Adrenal gland (tissue), 12 donors: ENCODE data around the gene ZNF776. TPM values are rescaled to one million over a fixed set of nuclear protein-coding genes. Genes with fewer than 3 reads are reported as not detected.

Experiments used
- DNase-seq, 7 donors: peaks; one replicate each; pipeline ENCODE4 v3.0.0-alpha.2; 2019 to 2020
- H3K27ac ChIP-seq, 5 donors: fragments of 200-600 bp; sonication (generic) in 4 of 5; 1 replicate in 3 of 5; 2 replicates in 2 of 5; pipeline versions ENCODE4 v1.5.1 to v1.8.0; 2016 to 2020; ENCODE audit warnings: mild to moderate bottlenecking in 1 of 5
- H3K27me3 ChIP-seq: fragments of 200-600 bp; 2 replicates; pipeline ENCODE4 v1.8.0; 2021
- H3K36me3 ChIP-seq, 2 donors: fragments of 200-600 bp; replicated peaks in 1 of 2; 1 replicate in 1 of 2; 2 replicates in 1 of 2; pipeline versions ENCODE4 v1.5.1 to v1.8.0; 2018 to 2022
- H3K4me1 ChIP-seq, 2 donors: fragments of 200-600 bp; replicated peaks in 1 of 2; 1 replicate in 1 of 2; 2 replicates in 1 of 2; pipeline versions ENCODE4 v1.5.1 to v1.8.0; 2018 to 2021
- H3K4me3 ChIP-seq, 4 donors: fragments of 200-600 bp; sonication (generic) in 3 of 4; one replicate each; pipeline ENCODE4 v1.5.1; 2016 to 2018
- H3K9me3 ChIP-seq, 3 donors: fragments of 200-600 bp; sonication (generic) in 1 of 3; replicated peaks in 1 of 3; 1 replicate in 2 of 3; 2 replicates in 1 of 3; pipeline versions ENCODE4 v1.5.1 to v1.8.0; 2016 to 2021
- CTCF ChIP-seq, 6 experiments: fragments of 450-650 bp in 4 of 6; fragments of 200-600 bp in 2 of 6; sonication (generic) in 1 of 6; IDR thresholded peaks; 1 replicate in 5 of 6; 2 replicates in 1 of 6; pipeline versions ENCODE4 v1.5.1 to v1.8.0; 2016 to 2021; ENCODE audit warnings: antibody characterized with exemption in 6 of 6, mild to moderate bottlenecking in 2 of 6, moderate library complexity in 1 of 6
- POLR2A ChIP-seq, 2 donors: fragments of 450-650 bp; IDR thresholded peaks; one replicate each; pipeline ENCODE4 v1.6.1; 2017; ENCODE audit warnings: antibody characterized with exemption in 2 of 2, mild to moderate bottlenecking in 2 of 2, moderate library complexity in 1 of 2
- WGBS, 4 donors: extraction: QIAGEN DNeasy Blood & Tissue Kit in 2 of 4; methylation state at CpG; one replicate each; pipeline versions ENCODE4 v1.1.5 to v1.1.7; 2013 to 2017; 5-methylcytosine and 5-hydroxymethylcytosine counted together
- intact Hi-C, 2 donors: fragments of 100-400 bp; cut with DNase I; formaldehyde crosslinking; loops; one replicate each; pipeline versions ENCODE4 v1.14.1 to v1.15.0; 2022 to 2023
- polyA plus RNA-seq, 3 donors: library from polyadenylated mRNA; stranded (reverse); fragments of 200-250 nt in 2 of 3; fragments of 350-450 nt in 1 of 3; fragmentation: Illumina TruSeq in 1 of 3; extraction: RNeasy Lipid Tissue Mini Kit (QIAGEN cat#74804) in 1 of 3; gene quantifications; one replicate each; pipeline ENCODE4 v1.2.3, GENCODE V29; 2013 to 2014
- total RNA-seq, 9 donors: library from RNA; depleted of rRNA in 4 of 9; stranded (reverse); fragments of >200 nt in 4 of 9; fragments of 120-200 nt in 1 of 9; fragmentation: NEBNext Ultra II Directional in 1 of 9; extraction: Animal tissue kit (Norgen Biotek cat#: 25700) in 1 of 9; gene quantifications; one replicate each; pipeline versions ENCODE4 v1.1.0 to v1.2.4, GENCODE V29; 2013 to 2023
- donor health status: healthy with polysubstance abuse.
- donor health status: Bipolar disorder and iron deficiency.
- donor health status: DM: yes; HTN: yes; CAD: no.
- donor health status: DM: no; HTN: no; CAD: no.
- donor health status: DM: no; HTN: no; CAD: no.
- donor health status: DM: yes; HTN: yes; CAD: no.

Gene ZNF776
- total and polyA plus RNA-seq, 12 donors = 2.2 to 26.3 (median 14.2) TPM

- H3K9me3 ChIP-seq = peaks cover 0 to 3% (median 0%) of the 10 kb centered on the region in 3 donors
- H3K27ac ChIP-seq = peak within 1 kb of the TSS; percentile 38 to 87 (median 75)
- TF ChIP-seq CTCF (IDR thresholded peaks at IDR 0.05) (no peak), POLR2A (IDR thresholded peaks at IDR 0.05) (peak; percentile 12 to 55)
- WGBS, 4 donors = 0 to 1% (median 1%) methylated on average over 27 to 53 of the region's 53 CpGs
- intact Hi-C loops = no loop called here
- H3K4me1 ChIP-seq = peaks cover 4 to 6% of the 10 kb centered on the region in 2 donors
- H3K4me3 ChIP-seq = peak within 1 kb of the TSS in 2 of 4 donors; percentile 54 to 57
- peaks cover 0 to 2% of the 10 kb centered on the region in 2 donors for H3K36me3 ChIP-seq
- H3K27me3 ChIP-seq = no peaks in the 10 kb centered on the region
- DNase-seq = peak; percentile 53 to 83 (median 62)
Observed at GRCh38 chr19:57708641-57709361, 37.8 kb upstream of the ZNF776 start, which contains the start of gene ZNF154. ZNF154 (minus strand) TSS chr19:57709204; CDS start chr19:57708971, 233 bp downstream.

DNA sequence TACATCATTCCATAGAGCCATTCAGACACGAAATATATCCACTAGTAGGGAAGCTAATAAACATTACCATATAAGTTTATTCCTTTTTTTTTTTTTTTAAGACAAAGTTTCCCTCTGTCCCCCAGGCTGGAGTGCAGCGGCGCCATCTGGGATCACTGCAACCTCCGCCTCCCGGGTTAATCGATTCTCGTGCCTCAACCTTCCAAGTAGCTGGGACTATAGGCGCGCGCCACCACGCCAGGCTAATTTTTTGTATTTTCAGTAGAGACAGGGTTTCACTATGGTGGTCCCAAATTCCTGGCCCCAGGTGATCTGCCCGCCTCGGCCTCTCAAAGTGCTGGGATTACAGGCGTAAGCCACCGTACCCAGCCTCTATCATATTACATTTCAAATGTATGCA is 37.0 kb upstream of the ZNF776 start:
- Histone ChIP-seq H3K4me3 (peak overlapping the region in 2 of 4 donors; percentile 54 to 57), H3K9me3 (peaks cover 0 to 3% (median 0%) of the 10 kb centered on the region in 3 donors), H3K36me3 (no peaks in the 10 kb centered on the region), H3K27ac (no peak overlapping the region), H3K4me1 (peaks cover 4 to 6% of the 10 kb centered on the region in 2 donors), H3K27me3 (no peaks in the 10 kb centered on the region)
- intact Hi-C loops = no loop called here
- DNase-seq = peak in 2 of 7 donors; percentile 11 to 19
- TF ChIP-seq POLR2A (IDR thresholded peaks at IDR 0.05) (no peak), CTCF (IDR thresholded peaks at IDR 0.05) (no peak)
- 64 to 79% (median 71%) methylated on average over 15 of the region's 15 CpGs for WGBS, 4 donors

DNA sequence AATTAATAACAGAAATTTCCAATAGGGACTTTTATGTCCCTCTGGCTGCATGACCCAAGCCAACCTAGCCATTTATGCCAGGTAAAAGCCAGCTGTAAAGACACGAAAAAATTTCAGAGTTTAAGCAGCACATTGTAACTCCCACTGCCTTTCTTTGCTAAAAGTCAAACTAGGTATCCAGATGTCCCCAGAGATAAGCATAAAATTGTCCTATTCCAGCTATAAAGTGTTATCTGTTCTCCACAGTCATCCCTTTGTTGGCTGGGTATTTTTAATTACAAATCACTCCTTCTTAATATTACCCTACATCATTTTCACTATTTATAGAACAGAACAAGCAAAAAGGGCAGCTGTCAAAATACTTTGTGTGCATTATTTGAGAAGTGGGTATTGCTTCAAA is 34.4 kb upstream of the ZNF776 start:
- no peak for DNase-seq
- H3K4me3 ChIP-seq = no peak overlapping the region
- H3K27ac ChIP-seq = no peak overlapping the region
- no peaks in the 10 kb centered on the region for H3K36me3 ChIP-seq
- 64 to 78% (median 66%) methylated on average over 1 of the region's 1 CpG for WGBS, 4 donors
- TF ChIP-seq POLR2A (IDR thresholded peaks at IDR 0.05) = no peak
- no peak for TF ChIP-seq CTCF (IDR thresholded peaks at IDR 0.05)
- H3K4me1 ChIP-seq = peaks cover 4 to 6% of the 10 kb centered on the region in 2 donors
- intact Hi-C loops = no loop called here
- no peaks in the 10 kb centered on the region for H3K27me3 ChIP-seq
- peaks cover 0 to 3% (median 0%) of the 10 kb centered on the region in 3 donors for H3K9me3 ChIP-seq

- TF ChIP-seq POLR2A (IDR thresholded peaks at IDR 0.05) (no peak), CTCF (IDR thresholded peaks at IDR 0.05) (no peak)
- H3K4me1 ChIP-seq = no peaks in the 10 kb centered on the region
- no peaks in the 10 kb centered on the region for H3K27me3 ChIP-seq
- no peak overlapping the region for H3K27ac ChIP-seq
- no peak overlapping the region for H3K4me3 ChIP-seq
- no peak for DNase-seq
- intact Hi-C loops = no loop called here
- peaks cover 0 to 23% of the 10 kb centered on the region in 2 donors for H3K36me3 ChIP-seq
- H3K9me3 ChIP-seq = peaks cover 0 to 16% (median 0%) of the 10 kb centered on the region in 3 donors
Observed at GRCh38 chr19:57719424-57719823, 27.2 kb upstream of the ZNF776 start.
